ENCODE results near the gene SETD2. TPM values are rescaled to one million over a fixed set of nuclear protein-coding genes. Genes with fewer than 3 reads are reported as not detected.
A peak's percentile ranks its signal among the peaks of the same experiment; 100 is the strongest.
"Not testable (repeated sequence)": the region's sequence is repeated elsewhere in the genome, so short reads cannot be mapped to it uniquely, and the experiment has no call there.

Gene SETD2
- total RNA-seq, 2 donors from 2014 or later, result 35.3 to 42.0 TPM

DNA sequence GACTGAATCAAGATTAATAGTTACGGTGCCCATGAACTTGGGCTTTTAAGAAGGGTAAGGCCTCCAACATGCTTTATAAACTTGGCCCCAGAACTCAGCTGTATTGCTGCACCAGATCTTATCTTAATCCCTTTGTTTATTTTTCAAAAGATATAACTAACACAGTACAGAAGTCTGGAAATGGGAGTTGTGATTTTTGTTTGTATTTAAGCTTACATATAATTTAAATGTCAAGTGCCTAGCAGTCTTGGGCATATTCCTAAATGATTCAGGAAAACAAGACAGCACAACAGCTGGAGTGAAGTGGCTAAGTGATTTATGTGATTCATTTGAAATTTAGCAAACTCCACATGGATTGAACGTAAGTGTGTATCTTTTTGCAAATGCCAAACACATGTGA is 128.3 kb downstream of the SETD2 start:
- Mint-ChIP-seq H3K27ac (no peak overlapping the region), H3K36me3 (peaks cover 10 to 50% of the 10 kb centered on the region in 2 donors), H3K9me3 (peaks cover 0 to 4% of the 10 kb centered on the region in 2 donors)
- DNase-seq (ENCODE audit: low spot score in 2 of 2) (no peak), ATAC-seq (no peak)

DNA sequence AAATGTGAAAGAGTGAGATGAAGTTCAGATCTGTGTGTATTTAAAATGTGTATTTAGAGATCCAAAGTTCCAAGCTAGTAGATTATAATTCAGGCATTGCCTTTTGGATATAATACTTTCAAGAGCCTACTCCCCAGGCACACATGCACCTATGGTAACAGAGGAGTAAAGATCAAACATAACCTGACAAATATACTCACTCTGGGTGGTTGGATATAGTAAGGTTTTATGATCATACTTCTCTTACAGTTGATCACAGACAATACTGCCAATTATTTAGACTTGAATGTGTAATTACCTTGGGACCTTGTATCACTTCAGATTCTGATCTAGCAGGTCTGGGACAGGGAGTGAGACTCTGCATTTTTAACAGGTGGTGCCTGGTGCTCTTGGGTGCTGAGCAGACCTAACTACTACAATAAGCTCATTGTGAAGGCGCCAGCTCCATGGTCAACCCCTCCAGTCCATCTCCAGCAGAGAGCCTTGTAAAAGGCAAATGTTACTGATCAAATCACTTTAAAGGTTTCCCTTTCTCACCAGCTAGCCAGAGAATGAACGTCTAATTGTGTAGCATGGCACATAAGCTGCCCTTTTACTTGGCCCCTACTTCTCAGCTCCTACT is 128.9 kb downstream of the SETD2 start:
- Mint-ChIP-seq H3K9me3 (peaks cover 0 to 4% of the 10 kb centered on the region in 2 donors), H3K36me3 (peaks cover 10 to 44% of the 10 kb centered on the region in 2 donors), H3K27ac (peak overlapping the region in 1 of 2 donors; percentile 80)
- DNase-seq (ENCODE audit: low spot score in 2 of 2) (no peak), ATAC-seq (no peak)

DNA sequence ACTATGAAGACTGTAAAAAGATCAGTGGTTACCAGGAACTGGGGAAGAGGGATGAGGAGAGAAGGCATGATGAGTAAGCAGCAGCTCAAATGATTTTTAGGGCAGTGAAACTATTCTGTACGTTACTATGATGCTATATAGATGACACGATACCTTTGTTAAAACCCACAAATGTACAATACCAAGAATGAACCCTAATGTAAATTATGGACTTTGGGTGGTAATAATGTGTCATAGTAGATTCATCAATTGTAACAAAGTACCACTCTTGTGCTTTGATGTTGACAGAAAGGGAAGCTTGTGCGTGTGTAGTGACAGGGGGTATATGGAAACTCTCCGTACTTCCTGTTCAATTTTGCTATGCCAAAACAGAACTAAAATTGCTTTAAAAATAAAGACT is 132.9 kb downstream of the SETD2 start:
- Mint-ChIP-seq H3K27ac (peak overlapping the region; percentile 93 to 96), H3K36me3 (peaks cover 0 to 31% of the 10 kb centered on the region in 2 donors)
- DNase-seq (ENCODE audit: low spot score in 2 of 2); H3K9me3 Mint-ChIP-seq: not testable (repeated sequence)
- peak; percentile 96 for ATAC-seq

- H3K36me3 Mint-ChIP-seq, result peaks cover 0 to 21% of the 10 kb centered on the region in 2 donors
Measured at GRCh38 chr3:47028667-47029066, 135.2 kb downstream of the SETD2 start.

GRCh38 chr3:47028146-47028545 is 135.8 kb downstream of the SETD2 start:
- ATAC-seq, result no peak
- DNase-seq (ENCODE audit: low spot score in 2 of 2), result no peak
- Mint-ChIP-seq H3K9me3 (no peaks in the 10 kb centered on the region), H3K27ac (peak overlapping the region in 1 of 2 donors; percentile 80), H3K36me3 (peaks cover 0 to 19% of the 10 kb centered on the region in 2 donors)

More at GRCh38 chr3:47028667-47029066, 135.2 kb downstream of the SETD2 start:
- no peak overlapping the region for H3K27ac Mint-ChIP-seq
- no peaks in the 10 kb centered on the region for H3K9me3 Mint-ChIP-seq
- no peak for DNase-seq (ENCODE audit: low spot score in 2 of 2)
- no peak for ATAC-seq

DNA sequence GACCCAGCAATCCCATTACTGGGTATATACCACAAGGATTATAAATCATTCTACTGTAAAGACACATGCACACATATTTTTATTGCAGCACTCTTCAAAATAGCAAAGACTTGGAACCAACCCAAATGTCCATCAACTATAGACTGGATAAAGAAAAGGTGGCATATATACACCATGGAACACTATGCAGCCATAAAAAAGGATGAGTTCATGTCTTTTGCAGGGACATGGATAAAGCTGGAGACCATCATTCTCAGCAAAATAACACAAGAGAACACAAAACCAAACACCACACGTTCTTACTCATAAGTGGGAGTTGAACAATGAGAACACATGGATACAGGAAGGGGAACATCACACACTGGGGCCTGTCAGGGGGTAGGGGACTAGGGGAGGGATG is 137.5 kb downstream of the SETD2 start:
- not testable (repeated sequence) for H3K27ac Mint-ChIP-seq; H3K36me3 Mint-ChIP-seq; ATAC-seq; H3K9me3 Mint-ChIP-seq; DNase-seq (ENCODE audit: low spot score in 2 of 2)

- ATAC-seq (peak; percentile 59 to 61), DNase-seq (ENCODE audit: low spot score in 2 of 2) (no peak)
- Mint-ChIP-seq H3K36me3 (peaks cover 0 to 10% of the 10 kb centered on the region in 2 donors), H3K27ac (no peak overlapping the region), H3K9me3 (no peaks in the 10 kb centered on the region)
Measured at GRCh38 chr3:47024932-47025331, 139.0 kb downstream of the SETD2 start.

DNA sequence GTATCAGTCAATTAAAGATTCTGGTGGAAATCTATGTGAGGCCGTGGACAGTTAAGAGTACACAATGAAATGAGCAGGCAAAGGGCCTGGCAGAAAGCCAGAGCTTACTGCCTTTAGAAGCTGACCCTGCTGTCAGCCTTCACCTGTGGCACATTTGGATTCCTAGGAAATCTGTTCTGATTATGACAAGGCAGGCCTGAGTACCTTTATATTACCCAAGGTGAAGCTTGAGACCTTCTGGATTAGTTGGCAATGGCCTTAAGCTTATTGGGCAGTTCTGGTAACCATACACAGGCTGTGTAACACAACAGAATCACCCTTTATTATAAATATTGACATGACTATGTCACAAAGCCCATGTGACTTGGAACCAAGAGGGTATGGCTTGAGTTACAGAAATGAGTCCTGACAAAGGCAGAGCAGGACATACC is 141.3 kb downstream of the SETD2 start:
- no peak overlapping the region for H3K27ac Mint-ChIP-seq
- DNase-seq (ENCODE audit: low spot score in 2 of 2) (no peak), ATAC-seq (no peak)
- H3K36me3 Mint-ChIP-seq, result peaks cover 11 to 24% of the 10 kb centered on the region in 2 donors
- no peaks in the 10 kb centered on the region for H3K9me3 Mint-ChIP-seq

DNA sequence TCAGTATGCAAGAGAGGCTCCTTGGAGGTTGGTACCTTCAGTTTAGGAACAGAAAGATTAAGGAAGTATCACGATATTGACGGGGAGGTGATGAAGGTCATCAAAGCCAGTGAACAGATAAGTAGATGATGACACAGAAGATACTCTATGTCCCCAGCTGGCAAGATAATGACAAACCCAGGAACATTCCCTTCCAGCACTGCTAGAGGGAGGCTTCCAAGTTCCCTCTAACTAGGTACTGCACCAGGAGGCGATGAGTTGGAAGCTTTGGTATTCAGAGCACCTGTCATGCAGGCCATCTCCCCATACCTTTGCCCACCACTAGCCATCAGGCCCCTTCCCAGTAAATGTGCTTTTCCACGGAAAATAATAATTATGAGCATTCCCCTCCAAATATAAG is 143.6 kb downstream of the SETD2 start:
- H3K27ac Mint-ChIP-seq, result peak overlapping the region in 1 of 2 donors; percentile 94
- no peaks in the 10 kb centered on the region for H3K9me3 Mint-ChIP-seq
- H3K36me3 Mint-ChIP-seq, result peaks cover 12 to 24% of the 10 kb centered on the region in 2 donors
- DNase-seq (ENCODE audit: low spot score in 2 of 2), result no peak
- ATAC-seq, result no peak

DNA sequence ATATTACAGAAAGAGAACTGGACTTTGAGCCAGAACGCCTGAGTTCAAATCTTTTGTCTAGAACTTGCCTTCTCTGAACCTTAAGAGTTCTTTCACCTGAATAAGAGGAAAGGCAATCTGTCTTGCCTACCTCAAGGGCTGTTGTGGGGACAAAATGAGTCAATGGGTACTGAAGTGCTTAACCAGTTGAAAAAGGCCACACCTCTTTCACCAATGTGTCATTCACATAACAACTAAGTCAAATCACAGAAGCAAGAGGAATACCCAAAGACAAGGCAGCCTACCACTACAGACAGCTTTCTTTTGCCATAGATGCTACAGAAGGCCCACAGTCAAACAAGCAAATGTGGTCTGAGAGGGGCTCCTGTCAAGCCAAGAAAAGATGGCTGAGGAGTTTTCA is 144.7 kb downstream of the SETD2 start:
- Mint-ChIP-seq H3K9me3 (no peaks in the 10 kb centered on the region), H3K36me3 (peaks cover 12 to 24% of the 10 kb centered on the region in 2 donors), H3K27ac (peak overlapping the region in 1 of 2 donors; percentile 94)
- DNase-seq (ENCODE audit: low spot score in 2 of 2), result peak in 1 of 2 donors; percentile 49
- peak; percentile 80 to 91 for ATAC-seq

GRCh38 chr3:47018269-47018611 is 145.7 kb downstream of the SETD2 start:
- H3K9me3 Mint-ChIP-seq, result no peaks in the 10 kb centered on the region
- H3K27ac Mint-ChIP-seq, result peak overlapping the region in 1 of 2 donors; percentile 94
- DNase-seq (ENCODE audit: low spot score in 2 of 2) (no peak), ATAC-seq (no peak)
- H3K36me3 Mint-ChIP-seq, result peaks cover 12 to 24% of the 10 kb centered on the region in 2 donors

- ATAC-seq (no peak), DNase-seq (ENCODE audit: low spot score in 2 of 2) (no peak)
- Mint-ChIP-seq H3K9me3 (no peaks in the 10 kb centered on the region), H3K36me3 (peaks cover 12 to 24% of the 10 kb centered on the region in 2 donors), H3K27ac (peak overlapping the region; percentile 67 to 94)
Measured at GRCh38 chr3:47017504-47018268, 146.2 kb downstream of the SETD2 start.

DNA sequence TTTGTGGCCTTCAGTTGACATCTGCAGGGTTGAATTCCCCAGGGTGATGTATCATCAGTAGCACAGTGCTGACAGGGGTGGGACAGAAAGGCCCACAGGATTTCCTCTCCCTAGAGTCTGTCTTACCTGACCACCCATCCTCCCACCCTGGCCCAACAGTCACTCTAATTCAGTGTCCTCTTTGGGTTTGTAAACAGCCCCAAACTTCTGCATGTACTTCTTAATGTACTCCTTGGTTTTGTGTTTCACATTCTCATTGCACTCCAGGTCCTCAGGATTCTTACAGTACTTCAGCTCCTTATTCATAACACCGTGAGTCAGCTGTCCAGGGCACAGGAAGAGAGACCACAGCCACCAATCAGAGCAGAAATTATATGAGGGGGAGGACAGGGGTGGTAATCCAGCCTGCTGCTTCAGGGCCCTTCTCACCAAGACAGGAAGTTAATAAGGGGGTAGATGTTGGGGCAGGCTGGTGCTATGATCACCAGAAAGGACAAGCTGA is 146.9 kb downstream of the SETD2 start:
- DNase-seq (ENCODE audit: low spot score in 2 of 2) (peak; percentile 34 to 69), ATAC-seq (peak; percentile 71 to 82)
- H3K9me3 Mint-ChIP-seq, result no peaks in the 10 kb centered on the region
- peaks cover 12 to 24% of the 10 kb centered on the region in 2 donors for H3K36me3 Mint-ChIP-seq
- peak overlapping the region; percentile 85 to 94 for H3K27ac Mint-ChIP-seq

DNA sequence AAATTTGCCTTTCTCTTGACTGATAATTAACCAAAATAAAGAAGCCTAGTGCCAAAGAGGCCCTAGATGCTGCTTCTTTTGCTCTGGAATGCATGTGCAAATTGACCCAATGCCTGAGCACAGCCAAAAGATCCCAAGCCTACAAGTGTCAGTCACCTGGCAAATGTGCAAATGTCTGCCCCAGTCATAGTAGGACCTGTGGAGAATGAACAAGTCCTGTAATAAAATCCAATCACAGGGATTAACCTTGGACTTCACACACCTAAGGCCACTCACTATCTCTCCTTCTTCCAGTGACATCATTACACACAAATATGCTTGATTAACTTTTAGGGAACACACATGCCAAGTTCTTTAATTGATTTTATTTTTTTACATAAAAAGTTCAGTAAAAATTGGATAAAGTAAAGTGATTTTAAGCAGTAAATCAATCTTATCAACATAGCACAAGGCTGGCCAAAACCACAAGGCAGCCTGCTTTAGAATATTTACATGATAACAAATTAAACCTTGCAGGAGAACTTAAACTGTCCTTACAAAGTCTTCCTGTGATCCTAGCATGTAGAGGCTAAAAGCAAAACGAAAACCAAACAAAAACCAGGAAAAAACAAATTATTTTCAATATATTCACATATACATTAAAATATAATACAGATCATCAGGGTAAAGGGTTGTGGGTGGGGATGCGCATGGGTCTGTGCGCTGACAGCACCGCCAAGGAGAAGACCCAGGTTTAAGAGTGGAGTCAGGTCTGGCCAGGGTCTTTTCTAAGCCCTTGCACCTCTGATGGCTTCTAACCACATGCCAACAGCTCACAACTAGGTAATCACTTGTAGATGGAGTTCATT is 147.6 kb downstream of the SETD2 start:
- H3K9me3 Mint-ChIP-seq, result no peaks in the 10 kb centered on the region
- ATAC-seq, result no peak
- peak overlapping the region; percentile 85 to 94 for H3K27ac Mint-ChIP-seq
- H3K36me3 Mint-ChIP-seq, result peaks cover 12 to 24% of the 10 kb centered on the region in 2 donors
- no peak for DNase-seq (ENCODE audit: low spot score in 2 of 2)

- Mint-ChIP-seq H3K9me3 (no peaks in the 10 kb centered on the region), H3K36me3 (peaks cover 12 to 28% of the 10 kb centered on the region in 2 donors), H3K27ac (peak overlapping the region in 1 of 2 donors; percentile 70)
- ATAC-seq (no peak), DNase-seq (ENCODE audit: low spot score in 2 of 2) (no peak)
Measured at GRCh38 chr3:47015151-47015550, 148.8 kb downstream of the SETD2 start.

DNA sequence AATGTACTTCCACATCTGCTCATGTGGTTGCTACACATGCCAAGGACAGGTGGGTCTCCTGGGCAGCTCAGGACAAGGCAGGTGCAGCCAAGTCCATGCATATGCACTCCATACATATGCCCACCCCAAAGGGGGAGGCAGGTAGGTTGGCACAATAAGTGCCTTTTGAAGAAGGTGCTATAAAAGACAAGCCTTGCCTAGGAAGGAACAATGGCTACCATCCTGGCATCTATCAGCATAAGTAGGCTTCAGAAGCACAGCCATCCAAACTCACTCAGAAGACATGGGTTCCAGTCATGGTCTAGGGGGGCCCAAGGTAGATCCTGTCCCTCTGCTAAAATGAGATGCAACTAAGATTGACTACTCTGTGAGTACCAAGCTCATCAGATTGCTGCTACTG is 149.9 kb downstream of the SETD2 start:
- Mint-ChIP-seq H3K27ac (peak overlapping the region; percentile 3 to 29), H3K9me3 (no peaks in the 10 kb centered on the region), H3K36me3 (peaks cover 11 to 31% of the 10 kb centered on the region in 2 donors)
- ATAC-seq (no peak), DNase-seq (ENCODE audit: low spot score in 2 of 2) (no peak)
